ENCODE data around the gene CDC5L. TPM values are rescaled to one million over a fixed set of nuclear protein-coding genes. Genes with fewer than 3 reads are reported as not detected.
A peak's percentile ranks its signal among the peaks of the same experiment; 100 is the strongest.

CDC5L gene
- total RNA-seq, 1 donor from 2014 or later, result 23.1 TPM

- peak; percentile 48 for DNase-seq (ENCODE audit: extremely low spot score, unreplicated experiment)
- no peaks in the 10 kb centered on the region for H3K9me3 Mint-ChIP-seq (ENCODE audit: unreplicated experiment)
Observed at GRCh38 chr6:44498436-44498835, 110.9 kb downstream of the CDC5L start.

GRCh38 chr6:44499609-44500008 is 112.1 kb downstream of the CDC5L start:
- H3K9me3 Mint-ChIP-seq (ENCODE audit: unreplicated experiment), result no peaks in the 10 kb centered on the region
- peaks cover 1% of the 10 kb centered on the region for H3K4me1 Mint-ChIP-seq (ENCODE audit: unreplicated experiment)
- peak; percentile 44 for DNase-seq (ENCODE audit: extremely low spot score, unreplicated experiment)
- no peak for TF ChIP-seq CTCF (IDR thresholded peaks at IDR 0.05)
- no peaks in the 10 kb centered on the region for H3K36me3 Mint-ChIP-seq (ENCODE audit: unreplicated experiment)
- no peaks in the 10 kb centered on the region for H3K27me3 Mint-ChIP-seq (ENCODE audit: unreplicated experiment)
- no peak overlapping the region for H3K4me3 Mint-ChIP-seq (ENCODE audit: unreplicated experiment)
- no peak overlapping the region for H3K27ac Mint-ChIP-seq (ENCODE audit: unreplicated experiment)

More at GRCh38 chr6:44498436-44498835, 110.9 kb downstream of the CDC5L start:
- no peak overlapping the region for H3K4me3 Mint-ChIP-seq (ENCODE audit: unreplicated experiment)
- H3K27ac Mint-ChIP-seq (ENCODE audit: unreplicated experiment), result no peak overlapping the region
- no peaks in the 10 kb centered on the region for H3K36me3 Mint-ChIP-seq (ENCODE audit: unreplicated experiment)
- no peak for TF ChIP-seq CTCF (IDR thresholded peaks at IDR 0.05)
- H3K4me1 Mint-ChIP-seq (ENCODE audit: unreplicated experiment), result peaks cover 12% of the 10 kb centered on the region
- no peaks in the 10 kb centered on the region for H3K27me3 Mint-ChIP-seq (ENCODE audit: unreplicated experiment)

Small RNAs within 50 kb of the gene (microRNA-seq; reads per million reads assigned to microRNA genes)
- gene MIR4642 (ENCODE audit: unreplicated experiment), result not detected

Other genes with a start within 250 kb of the CDC5L start
- gene CAPN11, start 228.9 kb upstream of the CDC5L start, total RNA-seq, result not detected in 2 replicates
- gene MYMX, start 170.8 kb upstream of the CDC5L start, total RNA-seq, result not detected in 2 replicates
- gene SLC29A1, start 164.1 kb upstream of the CDC5L start, total RNA-seq, result 130 and 135 TPM in 2 replicates
- 509 and 527 TPM in 2 replicates for gene HSP90AB1, start 140.6 kb upstream of the CDC5L start, total RNA-seq
- 77.0 and 88.4 TPM in 2 replicates for gene SLC35B2, start 130.2 kb upstream of the CDC5L start, total RNA-seq
- gene NFKBIE, start 122.2 kb upstream of the CDC5L start, total RNA-seq, result 11.1 and 13.1 TPM in 2 replicates
- 0.08 TPM in 1 of 2 replicates, not detected in the other for gene TMEM151B, start 117.3 kb upstream of the CDC5L start, total RNA-seq
- 13.2 and 13.3 TPM in 2 replicates for gene AARS2, start 74.4 kb upstream of the CDC5L start, total RNA-seq
- not detected in 2 replicates for gene SPATS1, start 45.1 kb upstream of the CDC5L start, total RNA-seq

Data from osteocyte (in vitro differentiated cells).